K562 treated with DMSO at 1 percent for 12 hours (cell line): Measurements from ENCODE around the gene LILRB4. TPM values are rescaled to one million over a fixed set of nuclear protein-coding genes. Genes with fewer than 3 reads are reported as not detected.

Experiments used
- total RNA-seq: library from RNA; unstranded; fragments of 300-600 nt; gene quantifications from 2 replicates; pipeline ENCODE4 v1.2.3, GENCODE V29; 2022; ENCODE audit not compliant: insufficient read depth

LILRB4 gene
- not detected in 2 replicates for total RNA-seq

DNA sequence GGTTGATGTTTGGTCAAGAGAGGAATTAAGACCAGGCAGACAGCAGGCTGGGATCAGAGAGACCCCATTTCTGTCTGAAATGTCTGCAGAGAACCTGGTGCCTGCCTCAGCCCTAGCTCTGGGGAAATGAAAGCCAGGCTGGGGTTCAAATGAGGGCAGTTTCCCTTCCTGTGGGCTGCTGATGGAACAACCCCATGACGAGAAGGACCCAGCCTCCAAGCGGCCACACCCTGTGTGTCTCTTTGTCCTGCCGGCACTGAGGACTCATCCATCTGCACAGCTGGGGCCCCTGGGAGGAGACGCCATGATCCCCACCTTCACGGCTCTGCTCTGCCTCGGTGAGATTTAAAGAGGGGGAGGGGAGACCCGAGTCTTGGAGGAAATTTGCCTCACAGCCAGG, at the start of gene LILRB4:
Gene LILRB4 (plus strand): TSS at position 256 of the 400 bp plus-strand sequence. CDS start 49 bp downstream, at position 305.

GRCh38 chr19:54630262-54630661, 32.5 kb upstream of the LILRB4 start, which contains the start of gene LILRB1:
Gene LILRB1 (plus strand): TSS chr19:54630484. CDS start chr19:54631074, 590 bp downstream.

Other genes with a start within 250 kb of the LILRB4 start
- gene TTYH1, start 247.5 kb upstream of the LILRB4 start, total RNA-seq = not detected in 2 replicates
- 46.7 and 133 TPM in 2 replicates for gene LENG8, start 213.8 kb upstream of the LILRB4 start, total RNA-seq
- gene LENG9, start 199.2 kb upstream of the LILRB4 start, total RNA-seq = 0.35 TPM in 1 of 2 replicates, not detected in the other
- gene CDC42EP5, start 189.7 kb upstream of the LILRB4 start, total RNA-seq = 1.4 TPM in 1 of 2 replicates, not detected in the other
- not detected in 2 replicates for gene LAIR2, start 160.2 kb upstream of the LILRB4 start, total RNA-seq
- gene LILRA2, start 89.2 kb upstream of the LILRB4 start, total RNA-seq = 7.6 and 9.8 TPM in 2 replicates
- not detected in 2 replicates for gene LILRA1, start 69.4 kb upstream of the LILRB4 start, total RNA-seq
- gene LILRB1, start 32.5 kb upstream of the LILRB4 start, total RNA-seq = not detected in 2 replicates
- gene KIR3DL3, start 61.5 kb downstream of the LILRB4 start, total RNA-seq = not detected in 2 replicates
- gene KIR2DL3, start 75.5 kb downstream of the LILRB4 start, total RNA-seq = not detected in 2 replicates
- gene KIR2DL1, start 106.8 kb downstream of the LILRB4 start, total RNA-seq = not detected in 2 replicates
- gene KIR2DL4, start 140.6 kb downstream of the LILRB4 start, total RNA-seq = not detected in 2 replicates
- not detected in 2 replicates for gene KIR3DL1, start 153.5 kb downstream of the LILRB4 start, total RNA-seq
- gene KIR2DS4, start 169.7 kb downstream of the LILRB4 start, total RNA-seq = not detected in 2 replicates
- gene KIR3DL2, start 187.5 kb downstream of the LILRB4 start, total RNA-seq = not detected in 2 replicates
- gene FCAR, start 211.2 kb downstream of the LILRB4 start, total RNA-seq = not detected in 2 replicates
- gene NCR1, start 243.2 kb downstream of the LILRB4 start, total RNA-seq = not detected in 2 replicates